HepG2 (cell line): ENCODE data around the gene DESI2.
"Not testable (repeated sequence)": the region's sequence is repeated elsewhere in the genome, so short reads cannot be mapped to it uniquely, and the experiment has no call there.

ENCODE experiments used
- CREM ChIP-seq, 2 experiments: sonication (generic) in 1 of 2; formaldehyde crosslinking in 1 of 2; IDR thresholded peaks; 2 replicates each; pipeline versions ENCODE4 v1.4.0 to v1.6.1; 2016 to 2020; ENCODE audit warnings: antibody characterized with exemption in 1 of 2, mild to moderate bottlenecking in 1 of 2, missing genetic modification reagents in 1 of 2
- EZH2 ChIP-seq: conservative IDR thresholded peaks from 2 replicates; pipeline ENCODE4 v1.6.1; 2012; ENCODE audit warnings: mild to moderate bottlenecking, low read depth, low read length, moderate library complexity
- POLR2AphosphoS5 ChIP-seq: IDR thresholded peaks from 2 replicates; pipeline ENCODE4 v1.6.1; 2012; ENCODE audit warnings: low read depth, low read length
- SYNCRIP ChIP-seq: fragments of 200-400 bp; formaldehyde crosslinking; IDR thresholded peaks from 2 replicates; pipeline ENCODE4 v1.6.1; 2018; ENCODE audit warnings: mild to moderate bottlenecking, low read depth, low read length; ENCODE audit not compliant: insufficient read depth
- ZKSCAN5 ChIP-seq: sonication (generic); formaldehyde crosslinking; IDR thresholded peaks from 2 replicates; pipeline ENCODE4 v1.5.1; 2020; ENCODE audit warnings: mild to moderate bottlenecking, missing genetic modification reagents
- ZNF510 ChIP-seq: sonication (generic); formaldehyde crosslinking; IDR thresholded peaks from 2 replicates; pipeline ENCODE4 v1.4.0; 2020; ENCODE audit warnings: low read depth, mild to moderate bottlenecking, missing genetic modification reagents
- TF ChIP-seq, protein P1 (sequence below): IDR thresholded peaks from 2 replicates; pipeline ENCODE4 v1.6.1; 2012; ENCODE audit warnings: inconsistent platforms
- TF ChIP-seq, protein P2 (sequence below): sonication (generic); formaldehyde crosslinking; conservative IDR thresholded peaks from 2 replicates; pipeline ENCODE4 v1.4.0; 2020; ENCODE audit warnings: missing genetic modification reagents
- TF ChIP-seq, protein P3 (sequence below), 2 experiments: sonication (generic) in 1 of 2; formaldehyde crosslinking in 1 of 2; IDR thresholded peaks; 2 replicates each; pipeline versions ENCODE4 v1.4.0 to v1.6.1; 2018 to 2020; ENCODE audit warnings: missing genetic modification reagents in 2 of 2, borderline replicate concordance in 1 of 2, low read depth in 1 of 2, mild to moderate bottlenecking in 1 of 2, missing biosample characterization in 1 of 2

DNA sequence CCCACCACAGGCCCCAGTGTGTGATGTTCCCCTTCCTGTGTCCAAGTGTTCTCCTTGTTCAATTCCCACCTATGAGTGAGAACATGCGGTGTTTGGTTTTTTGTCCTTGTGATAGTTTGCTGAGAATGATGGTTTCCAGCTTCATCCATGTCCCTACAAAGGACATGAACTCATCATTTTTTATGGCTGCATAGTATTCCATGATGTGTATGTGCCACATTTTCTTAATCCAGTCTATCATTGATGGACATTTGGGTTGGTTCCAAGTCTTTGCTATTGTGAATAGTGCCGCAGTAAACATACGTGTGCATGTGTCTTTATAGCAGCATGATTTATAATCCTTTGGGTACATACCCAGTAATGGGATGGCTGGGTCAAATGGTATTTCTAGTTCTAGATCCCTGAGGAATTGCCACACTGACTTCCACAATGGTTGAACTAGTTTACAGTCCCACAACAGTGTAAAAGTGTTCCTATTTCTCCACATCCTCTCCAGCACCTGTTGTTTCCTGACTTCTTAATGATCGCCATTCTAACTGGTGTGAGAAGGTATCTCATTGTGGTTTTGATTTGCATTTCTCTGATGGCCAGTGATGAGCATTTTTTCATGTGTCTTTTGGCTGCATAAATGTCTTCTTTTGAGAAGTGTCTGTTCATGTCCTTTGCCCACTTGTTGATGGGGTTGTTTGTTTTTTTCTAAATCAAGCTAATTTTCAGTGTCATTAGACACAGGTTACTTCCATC lies 8.8 kb downstream of the DESI2 start:
- not testable (repeated sequence) for TF ChIP-seq CREM (IDR thresholded peaks at IDR 0.05); CREM (CRISPR knock-in tag; IDR thresholded peaks at IDR 0.05); ZNF510 (CRISPR knock-in tag); EZH2; ZKSCAN5 (CRISPR knock-in tag); SYNCRIP; POLR2AphosphoS5
- TF ChIP-seq, protein P1, sequence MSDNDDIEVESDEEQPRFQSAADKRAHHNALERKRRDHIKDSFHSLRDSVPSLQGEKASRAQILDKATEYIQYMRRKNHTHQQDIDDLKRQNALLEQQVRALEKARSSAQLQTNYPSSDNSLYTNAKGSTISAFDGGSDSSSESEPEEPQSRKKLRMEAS: not testable (repeated sequence)
- TF ChIP-seq, protein P2, sequence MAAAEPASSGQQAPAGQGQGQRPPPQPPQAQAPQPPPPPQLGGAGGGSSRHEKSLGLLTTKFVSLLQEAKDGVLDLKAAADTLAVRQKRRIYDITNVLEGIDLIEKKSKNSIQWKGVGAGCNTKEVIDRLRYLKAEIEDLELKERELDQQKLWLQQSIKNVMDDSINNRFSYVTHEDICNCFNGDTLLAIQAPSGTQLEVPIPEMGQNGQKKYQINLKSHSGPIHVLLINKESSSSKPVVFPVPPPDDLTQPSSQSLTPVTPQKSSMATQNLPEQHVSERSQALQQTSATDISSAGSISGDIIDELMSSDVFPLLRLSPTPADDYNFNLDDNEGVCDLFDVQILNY: not testable (repeated sequence)
- TF ChIP-seq, protein P3, sequence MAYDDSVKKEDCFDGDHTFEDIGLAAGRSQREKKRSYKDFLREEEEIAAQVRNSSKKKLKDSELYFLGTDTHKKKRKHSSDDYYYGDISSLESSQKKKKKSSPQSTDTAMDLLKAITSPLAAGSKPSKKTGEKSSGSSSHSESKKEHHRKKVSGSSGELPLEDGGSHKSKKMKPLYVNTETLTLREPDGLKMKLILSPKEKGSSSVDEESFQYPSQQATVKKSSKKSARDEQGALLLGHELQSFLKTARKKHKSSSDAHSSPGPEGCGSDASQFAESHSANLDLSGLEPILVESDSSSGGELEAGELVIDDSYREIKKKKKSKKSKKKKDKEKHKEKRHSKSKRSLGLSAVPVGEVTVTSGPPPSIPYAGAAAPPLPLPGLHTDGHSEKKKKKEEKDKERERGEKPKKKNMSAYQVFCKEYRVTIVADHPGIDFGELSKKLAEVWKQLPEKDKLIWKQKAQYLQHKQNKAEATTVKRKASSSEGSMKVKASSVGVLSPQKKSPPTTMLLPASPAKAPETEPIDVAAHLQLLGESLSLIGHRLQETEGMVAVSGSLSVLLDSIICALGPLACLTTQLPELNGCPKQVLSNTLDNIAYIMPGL (CRISPR knock-in tag; IDR thresholded peaks at IDR 0.05; ENCODE audit: borderline replicate concordance in 1 of 2, low read depth in 1 of 2): not testable (repeated sequence)
